ENCODE results near the gene TLL2. TPM values are rescaled to one million over a fixed set of nuclear protein-coding genes. Genes with fewer than 3 reads are reported as not detected.

TLL2 gene
- total and polyA plus RNA-seq, 2 donors (not counting 3 experiments of a cell fraction or from before 2014, with no cell fraction given) = 0.03 to 0.20 TPM

DNA sequence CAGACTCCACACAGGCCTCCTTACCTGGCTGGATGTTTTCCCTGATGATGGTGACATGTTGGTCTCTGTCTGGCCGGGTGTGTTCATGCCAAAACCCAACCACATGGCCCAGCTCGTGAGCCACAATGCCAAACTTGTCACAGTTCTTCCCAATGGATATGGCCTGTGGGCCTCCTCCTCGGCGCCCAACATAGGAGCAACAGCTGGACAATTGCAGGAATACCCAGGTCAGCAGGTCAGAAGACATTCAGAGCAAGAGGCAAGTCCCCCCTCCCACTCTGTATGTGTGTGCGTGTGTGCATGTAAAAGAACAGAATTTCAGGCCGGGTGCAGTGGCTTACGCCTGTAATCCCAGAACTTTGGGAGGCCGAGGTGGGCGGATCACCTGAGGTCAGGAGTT lies 91.2 kb downstream of the TLL2 start:
- DNase-seq (ENCODE audit: low read depth, low spot score) (no peak), FAIRE-seq (no peak)
- POLR2A ChIA-PET = no interaction called here
- dilution Hi-C loops (cut with MboI; ENCODE audit: extremely low pct_ligation_motif_present, low sequenced_read_pairs) = no loop called here
- no peaks in the 10 kb centered on the region for H3K9me3 ChIP-seq (replicated peaks; ENCODE audit: control insufficient read depth, insufficient read depth, low read length)
- no peak overlapping the region for H2AFZ ChIP-seq (ENCODE audit: low read depth, low read length)
- no peaks in the 10 kb centered on the region for H3K9me1 ChIP-seq (replicated peaks; ENCODE audit: control insufficient read depth, extremely low read depth, insufficient read depth, low read length)
- H3K9ac ChIP-seq (replicated peaks; ENCODE audit: extremely low read depth, insufficient read depth, low read length) = no peak overlapping the region
- H3K4me1 ChIP-seq (ENCODE audit: control insufficient read depth, extremely low read depth, insufficient read depth, low read length) = no peaks in the 10 kb centered on the region
- H3K4me3 ChIP-seq (replicated peaks in 1 of 3; ENCODE audit: insufficient read depth in 1 of 3, low read depth in 1 of 3, low read length in 3 of 3) = no peak overlapping the region
- H3K4me2 ChIP-seq (ENCODE audit: insufficient read depth, low read length) = no peak overlapping the region
- TF ChIP-seq POLR2A (IDR thresholded peaks at IDR 0.05; ENCODE audit: low read depth, low read length) (no peak), JUN (IDR thresholded peaks at IDR 0.05; ENCODE audit: borderline replicate concordance, insufficient read depth, insufficient read length, low read depth) (no peak), MYC (IDR thresholded peaks at IDR 0.05; ENCODE audit: low read depth, low read length) (no peak), EZH2 (IDR thresholded peaks at IDR 0.05; ENCODE audit: borderline replicate concordance, low read depth, low read length, severe bottlenecking) (no peak), POLR2AphosphoS5 (IDR thresholded peaks at IDR 0.05; ENCODE audit: insufficient read depth, low read depth, low read length) (no peak), FOS (IDR thresholded peaks at IDR 0.05; ENCODE audit: borderline replicate concordance, insufficient read depth, low read length) (no peak), GATA2 (IDR thresholded peaks at IDR 0.05; ENCODE audit: insufficient read depth, insufficient read length, low read depth, low read length) (no peak)
- TF ChIP-seq, protein P1, sequence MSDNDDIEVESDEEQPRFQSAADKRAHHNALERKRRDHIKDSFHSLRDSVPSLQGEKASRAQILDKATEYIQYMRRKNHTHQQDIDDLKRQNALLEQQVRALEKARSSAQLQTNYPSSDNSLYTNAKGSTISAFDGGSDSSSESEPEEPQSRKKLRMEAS (IDR thresholded peaks at IDR 0.05; ENCODE audit: insufficient read depth, insufficient read length) = no peak
- TF ChIP-seq, protein P2, sequence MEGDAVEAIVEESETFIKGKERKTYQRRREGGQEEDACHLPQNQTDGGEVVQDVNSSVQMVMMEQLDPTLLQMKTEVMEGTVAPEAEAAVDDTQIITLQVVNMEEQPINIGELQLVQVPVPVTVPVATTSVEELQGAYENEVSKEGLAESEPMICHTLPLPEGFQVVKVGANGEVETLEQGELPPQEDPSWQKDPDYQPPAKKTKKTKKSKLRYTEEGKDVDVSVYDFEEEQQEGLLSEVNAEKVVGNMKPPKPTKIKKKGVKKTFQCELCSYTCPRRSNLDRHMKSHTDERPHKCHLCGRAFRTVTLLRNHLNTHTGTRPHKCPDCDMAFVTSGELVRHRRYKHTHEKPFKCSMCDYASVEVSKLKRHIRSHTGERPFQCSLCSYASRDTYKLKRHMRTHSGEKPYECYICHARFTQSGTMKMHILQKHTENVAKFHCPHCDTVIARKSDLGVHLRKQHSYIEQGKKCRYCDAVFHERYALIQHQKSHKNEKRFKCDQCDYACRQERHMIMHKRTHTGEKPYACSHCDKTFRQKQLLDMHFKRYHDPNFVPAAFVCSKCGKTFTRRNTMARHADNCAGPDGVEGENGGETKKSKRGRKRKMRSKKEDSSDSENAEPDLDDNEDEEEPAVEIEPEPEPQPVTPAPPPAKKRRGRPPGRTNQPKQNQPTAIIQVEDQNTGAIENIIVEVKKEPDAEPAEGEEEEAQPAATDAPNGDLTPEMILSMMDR (IDR thresholded peaks at IDR 0.05; ENCODE audit: extremely low read depth in 1 of 2, insufficient read depth in 1 of 2, low read depth in 1 of 2, low read length in 2 of 2) = no peak
- H3K36me3 ChIP-seq (ENCODE audit: control insufficient read depth in 2 of 2, extremely low read depth in 1 of 2, insufficient read depth in 2 of 2, low read length in 2 of 2) = no peaks in the 10 kb centered on the region
- H3K27ac ChIP-seq (ENCODE audit: insufficient read depth, low read depth, low read length) = no peak overlapping the region
- BruUV-seq (replicated peaks) = no TSS peak
- intact Hi-C loops (cut with micrococcal nuclease) = no loop called here
- H3K27me3 ChIP-seq (ENCODE audit: control insufficient read depth in 2 of 2, insufficient read depth in 2 of 2, low read length in 2 of 2) = peaks cover 3 to 5% of the 10 kb centered on the region in 2 experiments
- H3K79me2 ChIP-seq (ENCODE audit: control insufficient read depth, insufficient read depth, low read length) = no peaks in the 10 kb centered on the region
- H4K20me1 ChIP-seq (replicated peaks; ENCODE audit: control insufficient read depth, extremely low read depth, insufficient read depth, low read length) = no peaks in the 10 kb centered on the region
- CTCF ChIA-PET = interaction anchor here (1.3 kb wide), 1 partner anchor 9 kb away, joined by 5 read pairs; no protein-coding TSS in a partner anchor
